GM13976 (cell line): ENCODE data around the gene ANKRD62.

Source experiments
- DNase-seq: peaks from one replicate; pipeline ENCODE4 v3.0.0; 2012; ENCODE audit warnings: low spot score
- in situ Hi-C: fragments of 300-500 bp; cut with MboI; formaldehyde crosslinking; loops from one replicate; pipeline ENCODE4 v1.12.0; 2022; ENCODE audit warnings: low sequenced_read_pairs, mixed read lengths, inconsistent platforms; ENCODE audit not compliant: unreplicated experiment
- TF ChIP-seq, protein P1 (sequence below): IDR thresholded peaks from 2 replicates; pipeline ENCODE4 v1.5.1; 2012; ENCODE audit warnings: borderline replicate concordance, mild to moderate bottlenecking; ENCODE audit not compliant: insufficient read depth; ENCODE audit errors: extremely low read depth, missing control alignments, control extremely low read depth

The ANKRD62 gene

DNA sequence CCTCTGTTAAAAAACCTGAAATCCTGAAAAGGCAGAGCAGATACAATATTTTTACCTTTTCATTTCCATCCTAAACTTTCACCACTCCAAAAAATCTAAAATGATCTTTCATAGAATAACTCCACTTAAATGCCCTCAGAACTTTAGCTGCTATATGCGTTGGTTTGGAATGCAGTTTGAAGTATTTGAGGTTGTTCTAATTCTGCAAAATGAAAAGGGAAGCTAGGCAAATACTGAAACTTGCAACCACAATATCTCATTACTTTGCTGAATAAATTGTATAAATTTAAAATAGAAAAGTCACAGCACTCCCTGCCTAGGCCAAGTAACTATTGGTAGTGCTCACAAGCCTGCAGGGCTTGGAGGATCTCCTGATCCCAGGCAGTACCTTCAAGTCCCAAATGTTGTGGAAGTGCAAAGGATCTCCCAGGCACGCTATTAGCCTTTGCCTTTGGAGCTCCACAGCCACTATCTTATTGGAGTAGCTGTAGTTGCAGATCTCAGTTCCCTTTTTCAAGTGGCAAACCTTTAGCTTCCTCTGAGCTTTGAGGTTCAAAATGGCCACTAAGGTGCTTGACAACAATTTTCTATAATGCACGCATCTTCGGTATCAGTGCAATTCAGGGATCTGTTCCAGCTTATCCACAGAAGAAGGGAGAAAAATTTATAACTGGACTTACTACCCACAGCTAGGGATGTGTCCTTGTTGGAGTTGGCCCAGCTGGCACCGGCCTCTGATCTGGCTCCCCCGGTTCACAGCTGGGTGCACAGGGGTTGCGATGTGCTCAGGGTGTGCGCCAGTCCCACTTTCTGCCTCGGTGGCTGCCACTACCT lies 43.4 kb upstream of the ANKRD62 start:
- in situ Hi-C loops: no loop called here
- TF ChIP-seq, protein P1, sequence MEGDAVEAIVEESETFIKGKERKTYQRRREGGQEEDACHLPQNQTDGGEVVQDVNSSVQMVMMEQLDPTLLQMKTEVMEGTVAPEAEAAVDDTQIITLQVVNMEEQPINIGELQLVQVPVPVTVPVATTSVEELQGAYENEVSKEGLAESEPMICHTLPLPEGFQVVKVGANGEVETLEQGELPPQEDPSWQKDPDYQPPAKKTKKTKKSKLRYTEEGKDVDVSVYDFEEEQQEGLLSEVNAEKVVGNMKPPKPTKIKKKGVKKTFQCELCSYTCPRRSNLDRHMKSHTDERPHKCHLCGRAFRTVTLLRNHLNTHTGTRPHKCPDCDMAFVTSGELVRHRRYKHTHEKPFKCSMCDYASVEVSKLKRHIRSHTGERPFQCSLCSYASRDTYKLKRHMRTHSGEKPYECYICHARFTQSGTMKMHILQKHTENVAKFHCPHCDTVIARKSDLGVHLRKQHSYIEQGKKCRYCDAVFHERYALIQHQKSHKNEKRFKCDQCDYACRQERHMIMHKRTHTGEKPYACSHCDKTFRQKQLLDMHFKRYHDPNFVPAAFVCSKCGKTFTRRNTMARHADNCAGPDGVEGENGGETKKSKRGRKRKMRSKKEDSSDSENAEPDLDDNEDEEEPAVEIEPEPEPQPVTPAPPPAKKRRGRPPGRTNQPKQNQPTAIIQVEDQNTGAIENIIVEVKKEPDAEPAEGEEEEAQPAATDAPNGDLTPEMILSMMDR: no peak
- peak; percentile 62 for DNase-seq

DNA sequence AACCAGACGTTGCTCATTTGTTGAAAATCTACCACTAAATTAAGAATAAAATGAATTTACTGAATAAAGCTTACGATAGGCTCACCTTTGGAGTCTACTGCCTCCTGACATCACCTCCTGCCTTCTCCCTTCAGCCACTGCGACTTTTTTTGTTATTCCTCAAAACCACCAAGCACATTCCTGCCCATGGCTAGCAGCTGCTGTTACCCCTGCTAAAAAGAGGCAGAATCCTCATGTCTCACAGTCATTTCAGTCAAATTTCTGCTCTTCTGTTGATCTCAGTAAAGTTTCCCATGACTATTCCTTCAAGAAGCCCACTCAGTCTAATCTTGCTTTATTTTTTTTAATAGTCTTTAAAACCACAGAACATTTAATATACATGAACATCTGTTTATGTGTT lies 40.8 kb upstream of the ANKRD62 start:
- no peak for DNase-seq
- TF ChIP-seq, protein P1: no peak
- in situ Hi-C loops: no loop called here

DNA sequence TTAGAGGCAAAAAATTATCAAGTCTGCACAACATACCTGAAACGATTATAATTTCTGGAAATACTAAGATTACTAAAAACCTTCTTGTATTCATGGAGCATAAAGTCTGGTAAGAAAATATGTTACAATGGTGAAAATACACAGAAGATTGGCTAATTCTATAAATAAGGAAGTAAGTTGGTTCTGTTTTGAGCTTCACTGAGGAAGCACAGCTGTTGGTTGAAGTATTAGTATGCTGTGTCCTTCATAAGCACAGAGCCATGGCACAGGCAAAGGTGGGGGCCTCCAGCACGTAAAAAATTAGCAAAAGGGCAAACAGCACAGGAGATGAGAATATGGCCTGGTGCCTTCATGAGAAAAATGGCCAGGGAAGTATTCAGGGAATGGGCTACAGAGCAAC lies 40.4 kb upstream of the ANKRD62 start:
- TF ChIP-seq, protein P1: no peak
- in situ Hi-C loops: no loop called here

DNA sequence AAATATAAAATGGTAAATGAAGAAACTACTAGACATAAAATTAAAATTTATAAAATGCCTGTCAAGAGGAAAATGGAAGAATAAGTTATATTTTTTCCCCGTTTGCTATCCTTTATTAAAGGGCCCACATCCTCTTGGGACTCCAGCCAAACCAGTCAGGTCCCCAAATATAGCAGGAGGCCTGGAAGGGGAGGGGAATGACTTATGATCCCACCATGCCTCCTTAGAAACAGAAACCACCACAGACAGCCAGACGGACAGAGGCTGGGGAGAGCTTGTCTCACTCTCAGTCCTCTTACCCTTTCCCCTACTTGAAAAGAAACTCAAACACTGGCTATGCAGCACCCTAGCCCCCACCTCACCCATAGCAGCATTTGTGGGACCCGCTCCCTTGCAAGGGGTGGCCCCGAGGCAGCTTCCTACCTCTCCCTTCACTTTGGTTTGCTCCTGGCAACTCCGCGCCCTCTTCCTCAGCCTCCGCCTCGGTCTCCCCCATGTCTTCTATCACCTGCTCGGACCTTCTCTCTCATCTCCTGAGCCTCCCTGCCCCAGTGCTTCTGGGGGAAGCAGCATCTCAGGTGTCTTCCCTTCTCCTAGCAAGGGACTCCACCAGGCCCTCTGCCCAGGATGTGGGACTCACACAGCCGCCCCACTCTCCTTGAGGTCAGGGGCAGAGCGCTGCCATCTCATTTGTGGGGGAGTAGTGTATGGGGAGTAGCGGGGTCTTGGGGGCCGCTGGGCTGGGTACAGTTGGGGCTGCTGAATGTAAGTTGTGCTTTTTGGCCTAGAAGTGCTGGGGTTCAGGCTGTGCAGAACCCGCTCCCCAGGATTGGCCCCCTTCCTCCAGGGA lies 37.4 kb upstream of the ANKRD62 start:
- TF ChIP-seq, protein P1: no peak
- in situ Hi-C loops: no loop called here
- no peak for DNase-seq

More for the DNA sequence above, 40.4 kb upstream of the ANKRD62 start:
- DNase-seq: peak; percentile 36

DNA sequence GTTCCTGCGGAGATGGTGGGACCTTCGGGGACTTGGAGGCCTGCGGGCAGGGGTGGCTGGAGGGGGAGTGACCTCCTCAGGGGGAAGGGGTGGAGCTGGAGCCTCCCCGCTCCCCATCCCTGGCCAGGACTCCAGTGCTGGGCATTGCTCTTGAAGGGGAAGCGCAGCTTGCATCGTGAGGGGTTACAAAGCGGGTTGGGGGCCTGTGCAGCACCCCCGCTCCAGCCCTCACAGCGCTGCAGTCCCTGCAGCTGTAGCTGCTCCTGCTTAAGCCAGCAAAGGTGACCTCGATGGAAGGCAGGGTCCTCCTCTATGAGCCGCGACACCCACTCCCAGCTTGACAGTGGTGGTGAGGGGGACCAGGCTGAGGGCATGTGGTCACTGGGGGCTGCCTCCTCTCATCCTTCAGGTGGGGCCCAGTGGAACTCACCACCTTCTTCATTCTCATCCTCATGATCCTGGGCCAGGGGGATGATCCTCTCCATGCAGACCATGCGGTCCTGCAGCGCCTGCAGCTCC lies 36.7 kb upstream of the ANKRD62 start:
- TF ChIP-seq, protein P1: no peak
- DNase-seq: no peak
- in situ Hi-C loops: no loop called here

DNA sequence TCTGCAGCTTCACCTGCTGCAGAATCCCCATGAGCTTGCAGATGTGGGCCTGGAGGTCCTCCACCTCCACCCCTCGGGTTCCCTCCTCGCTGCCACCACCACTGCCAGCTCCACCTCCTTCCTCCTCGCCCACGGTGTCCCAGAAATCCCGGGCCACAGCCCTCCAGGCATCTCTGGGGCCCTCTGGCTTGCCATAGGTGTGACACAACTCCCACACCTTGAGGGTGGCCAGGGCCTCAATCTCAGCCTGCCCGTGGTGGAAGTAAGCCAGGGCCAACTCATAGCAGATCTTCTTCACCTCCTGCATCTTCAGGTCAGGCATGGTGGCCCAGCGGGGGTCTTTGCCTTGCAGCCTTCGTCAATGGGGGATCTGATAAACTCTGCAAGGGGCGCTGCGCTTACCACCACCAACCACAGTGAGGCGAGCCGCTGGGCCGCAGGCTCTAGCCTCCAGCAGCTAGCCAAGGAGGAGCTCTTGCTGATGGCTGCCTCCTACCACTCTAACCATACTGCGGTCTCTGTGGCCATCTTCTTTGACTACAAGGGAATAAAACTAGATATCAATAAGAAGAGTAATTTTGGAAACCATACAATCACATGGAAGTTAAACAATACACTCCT lies 36.1 kb upstream of the ANKRD62 start:
- TF ChIP-seq, protein P1: peak; percentile 13
- DNase-seq: peak; percentile 20
- in situ Hi-C loops: no loop called here
